HepG2 (cell line): ENCODE results near the gene ZNF8. TPM values are rescaled to one million over a fixed set of nuclear protein-coding genes. Genes with fewer than 3 reads are reported as not detected.
A peak's percentile ranks its signal among the peaks of the same experiment; 100 is the strongest.

Experiments used
- BORCS8-MEF2B ChIP-seq: sonication (generic); formaldehyde crosslinking; IDR thresholded peaks from 2 replicates; pipeline ENCODE4 v1.8.0; 2022; ENCODE audit warnings: mild to moderate bottlenecking, missing genetic modification reagents
- FOSL1 ChIP-seq: sonication (generic); formaldehyde crosslinking; IDR thresholded peaks from 2 replicates; pipeline ENCODE4 v1.9.0; 2021; ENCODE audit warnings: missing genetic modification reagents, borderline replicate concordance
- HNF1A ChIP-seq, 2 experiments: sonication (generic) in 1 of 2; formaldehyde crosslinking in 1 of 2; IDR thresholded peaks; 2 replicates each; pipeline versions ENCODE4 v1.4.0 to v1.6.1; 2016 to 2020; ENCODE audit warnings: borderline replicate concordance in 1 of 2, low read depth in 1 of 2, mild to moderate bottlenecking in 1 of 2, missing genetic modification reagents in 1 of 2
- HOXD1 ChIP-seq: sonication (generic); formaldehyde crosslinking; IDR thresholded peaks from 2 replicates; pipeline ENCODE4 v1.5.0; 2020; ENCODE audit warnings: missing genetic modification reagents
- LCORL ChIP-seq, 2 experiments: fragments of 450-650 bp in 1 of 2; sonication (generic) in 1 of 2; formaldehyde crosslinking in 1 of 2; IDR thresholded peaks; 2 replicates each; pipeline versions ENCODE4 v1.5.0 to v1.6.1; 2017 to 2020; ENCODE audit warnings: antibody characterized with exemption in 1 of 2, missing genetic modification reagents in 1 of 2
- NKX3-1 ChIP-seq: sonication (generic); formaldehyde crosslinking; IDR thresholded peaks from 2 replicates; pipeline ENCODE4 v1.5.0; 2020; ENCODE audit warnings: missing genetic modification reagents
- PHF8 ChIP-seq: sonication (generic); formaldehyde crosslinking; IDR thresholded peaks from 2 replicates; pipeline ENCODE4 v1.5.0; 2020; ENCODE audit warnings: missing genetic modification reagents
- PTBP1 ChIP-seq: fragments of 200-400 bp; formaldehyde crosslinking; IDR thresholded peaks from 2 replicates; pipeline ENCODE4 v1.6.1; 2018; ENCODE audit warnings: low read length, low read depth; ENCODE audit not compliant: poor library complexity, severe bottlenecking
- SMARCC2 ChIP-seq: fragments of 450-650 bp; IDR thresholded peaks from 2 replicates; pipeline ENCODE4 v1.6.1; 2017; ENCODE audit warnings: antibody characterized with exemption, mild to moderate bottlenecking
- STAG1 ChIP-seq: sonication (generic); formaldehyde crosslinking; IDR thresholded peaks from 2 replicates; pipeline ENCODE4 v1.4.0; 2020; ENCODE audit warnings: missing genetic modification reagents
- TFDP2 ChIP-seq: sonication (generic); formaldehyde crosslinking; IDR thresholded peaks from 2 replicates; pipeline ENCODE4 v1.4.0; 2020; ENCODE audit warnings: missing genetic modification reagents
- TFE3 ChIP-seq: IDR thresholded peaks from 2 replicates; pipeline ENCODE4 v1.6.1; 2016
- U2AF1 ChIP-seq: fragments of 200-400 bp; formaldehyde crosslinking; optimal IDR thresholded peaks from 2 replicates; pipeline ENCODE3; 2017; ENCODE audit warnings: mild to moderate bottlenecking, low read depth, low read length
- ZMAT5 ChIP-seq: sonication (generic); formaldehyde crosslinking; IDR thresholded peaks from 2 replicates; pipeline ENCODE4 v1.5.0; 2020; ENCODE audit warnings: mild to moderate bottlenecking, low read depth, missing genetic modification reagents, borderline replicate concordance
- ZNF121 ChIP-seq: sonication (generic); formaldehyde crosslinking; IDR thresholded peaks from 2 replicates; pipeline ENCODE4 v1.5.0; 2020; ENCODE audit warnings: mild to moderate bottlenecking, missing genetic modification reagents
- ZNF225 ChIP-seq: sonication (generic); formaldehyde crosslinking; IDR thresholded peaks from 2 replicates; pipeline ENCODE4 v1.4.0; 2020; ENCODE audit warnings: mild to moderate bottlenecking, missing genetic modification reagents
- ZNF234 ChIP-seq: sonication (generic); formaldehyde crosslinking; conservative IDR thresholded peaks from 2 replicates; pipeline ENCODE4 v1.5.1; 2020; ENCODE audit warnings: mild to moderate bottlenecking, missing genetic modification reagents
- ZNF362 ChIP-seq: sonication (generic); formaldehyde crosslinking; IDR thresholded peaks from 2 replicates; pipeline ENCODE4 v1.4.0; 2020; ENCODE audit warnings: missing genetic modification reagents, mild to moderate bottlenecking, borderline replicate concordance
- ZNF781 ChIP-seq: sonication (generic); formaldehyde crosslinking; IDR thresholded peaks from 2 replicates; pipeline ENCODE4 v1.5.1; 2020; ENCODE audit warnings: borderline replicate concordance, mild to moderate bottlenecking, missing genetic modification reagents; ENCODE audit errors: not compliant biosample characterization
- polyA plus RNA-seq, 8 experiments: library from polyadenylated mRNA; depleted of rRNA in 3 of 8; stranded (reverse) in 7 of 8; unstranded in 1 of 8; fragments of >200 nt; fragmentation: Illumina TruSeq in 4 of 8; extraction: Trizol in 4 of 8; gene quantifications; 2 replicates each; pipeline versions ENCODE4 v1.2.1 to v1.2.3, GENCODE V29; 2011 to 2016; ENCODE audit warnings: low read depth in 4 of 8, missing spikeins in 1 of 8, mixed read lengths in 1 of 8; ENCODE audit not compliant: insufficient read depth in 1 of 8
- total RNA-seq, 5 experiments: library from RNA; depleted of rRNA; stranded (reverse); fragments of >200 nt; fragmentation: Illumina TruSeq; extraction: Trizol; gene quantifications; 2 replicates each; pipeline ENCODE4 v1.2.3, GENCODE V29; 2016; ENCODE audit warnings: low read depth in 1 of 5

ZNF8 gene
- total and polyA plus RNA-seq, 2 of the 13 experiments (the other 11 are each of a cell fraction or from before 2014, with no cell fraction given) = 3.1 to 3.3 TPM

- TF ChIP-seq HNF1A (IDR thresholded peaks at IDR 0.05; ENCODE audit: low read depth) = no peak
- TF ChIP-seq HNF1A (CRISPR knock-in tag; IDR thresholded peaks at IDR 0.05; ENCODE audit: borderline replicate concordance) = peak; percentile 74; the same call in 1 of the 2 replicates
- TF ChIP-seq HOXD1 (CRISPR knock-in tag) = peak; percentile 84; the same call in 1 of the 2 replicates
- TF ChIP-seq TFDP2 (CRISPR knock-in tag) = peak; percentile 42; the same call in 1 of the 2 replicates
- no peak for TF ChIP-seq ZNF234
- peak; percentile 14; the same call in 1 of the 2 replicates for TF ChIP-seq STAG1 (CRISPR knock-in tag)
- TF ChIP-seq PTBP1 = no peak
- peak; percentile 69 for TF ChIP-seq ZNF781
- 0 out of 2 replicates have a peak, but pooled peaks have one; percentile 65 for TF ChIP-seq NKX3-1 (CRISPR knock-in tag)
- TF ChIP-seq ZMAT5 (CRISPR knock-in tag) = no peak
- 0 out of 2 replicates have a peak, but pooled peaks have one; percentile 63 for TF ChIP-seq ZNF225 (CRISPR knock-in tag)
- no peak; the same call in 1 of the 2 replicates for TF ChIP-seq FOSL1 (CRISPR knock-in tag)
- no peak; the same call in none of the 2 replicates for TF ChIP-seq ZNF362 (CRISPR knock-in tag)
- TF ChIP-seq PHF8 (CRISPR knock-in tag) = peak; percentile 97
- TF ChIP-seq TFE3 = peak; percentile 14; the same call in 1 of the 2 replicates
- no peak for TF ChIP-seq LCORL (IDR thresholded peaks at IDR 0.05)
- peak; percentile 81 for TF ChIP-seq LCORL (CRISPR knock-in tag; IDR thresholded peaks at IDR 0.05)
- no peak for TF ChIP-seq ZNF121 (CRISPR knock-in tag)
- TF ChIP-seq SMARCC2 = no peak
- no peak; the same call in 1 of the 2 replicates for TF ChIP-seq BORCS8-MEF2B (CRISPR knock-in tag)
- no peak for TF ChIP-seq U2AF1
Measured at GRCh38 chr19:58326914-58327726, 48.4 kb downstream of the ZNF8 start, which contains the start of gene ZSCAN22 (continued).
